IPS-11a (cell line): ENCODE measurements around the gene RAD51B.
"Not testable (repeated sequence)": the region's sequence is repeated elsewhere in the genome, so short reads cannot be mapped to it uniquely, and the experiment has no call there.

ENCODE experiments used
- H3K4me3 ChIP-seq: one replicate; pipeline ENCODE4 v1.5.1; 2013; ENCODE audit warnings: low read depth, low read length, control low read depth

RAD51B gene

DNA sequence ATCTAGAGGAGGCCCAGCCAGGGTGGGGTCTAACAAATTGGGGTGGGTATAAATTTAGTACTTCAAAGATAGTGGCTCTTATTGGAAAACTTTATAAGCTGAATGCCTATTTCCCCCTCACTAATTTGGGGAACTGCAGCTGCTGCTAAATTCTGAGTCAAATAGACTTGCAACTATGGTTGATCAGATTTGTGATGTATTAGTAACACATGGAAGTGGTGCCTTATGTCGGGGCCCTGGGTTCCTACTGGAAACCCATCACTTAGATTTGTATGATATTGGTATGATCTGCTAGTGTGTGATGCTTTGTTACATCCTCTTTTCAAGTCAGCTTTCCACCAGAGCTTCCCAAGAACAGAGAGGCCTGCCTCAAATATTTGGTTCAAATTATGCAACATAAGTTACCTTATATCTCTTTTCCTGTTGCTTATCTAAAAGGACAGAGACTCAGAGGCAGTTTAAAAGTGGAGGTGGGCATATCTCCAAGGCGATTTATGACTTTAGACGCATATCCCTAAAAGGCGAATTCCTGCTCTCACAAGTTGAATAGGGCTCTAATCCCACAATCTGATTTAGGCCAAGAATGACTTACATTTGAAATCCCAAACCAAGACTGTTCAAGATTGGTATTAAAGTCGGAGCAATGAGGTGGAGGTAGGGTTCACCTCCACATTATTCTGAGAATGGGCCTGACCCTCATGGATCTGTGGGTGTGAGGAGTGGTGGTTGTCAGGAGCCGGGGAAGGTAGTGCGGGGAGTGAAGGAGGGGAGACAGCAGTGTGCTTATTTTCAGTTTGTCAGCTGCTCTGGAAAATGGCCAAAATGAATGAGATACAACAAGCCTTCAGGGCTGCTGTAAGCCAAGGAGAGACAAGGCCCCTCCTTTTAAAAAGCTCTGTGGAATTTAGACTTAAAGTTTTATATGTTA, 425.8 kb downstream of the RAD51B start:
- H3K4me3 ChIP-seq = no peak overlapping the region

DNA sequence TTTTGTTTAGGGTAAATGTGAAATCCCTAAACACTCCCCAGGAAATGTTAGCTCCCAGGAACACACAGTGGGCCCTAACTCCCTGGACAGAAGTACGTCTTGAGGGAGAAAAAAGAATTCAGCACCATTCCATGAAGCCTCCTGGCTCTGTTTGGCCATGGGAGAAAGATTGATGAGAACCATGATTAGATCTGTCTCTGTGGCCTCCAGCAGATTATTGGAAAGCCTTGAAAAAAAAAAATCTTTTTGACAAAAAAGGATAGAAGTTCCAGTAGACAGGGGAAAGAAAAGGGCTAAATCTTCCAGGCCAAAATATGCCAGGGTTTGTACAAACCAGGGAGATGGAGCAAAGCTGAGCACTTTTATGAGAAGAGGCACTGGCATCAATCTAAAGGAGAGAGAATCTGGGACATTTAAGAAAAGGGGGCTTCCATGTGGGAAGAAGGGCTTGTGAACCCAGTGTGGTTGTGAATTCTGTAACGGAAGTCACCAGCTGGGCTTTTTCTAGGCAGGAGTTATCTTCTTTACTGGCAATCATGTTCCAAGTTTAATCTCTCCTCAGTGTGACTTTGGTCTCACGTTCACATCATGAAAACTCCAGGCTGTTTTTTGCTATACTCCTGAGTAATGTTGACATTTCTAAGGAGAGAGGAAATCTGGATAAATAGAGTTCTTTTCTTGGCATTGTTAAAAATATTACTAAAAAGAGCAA, 426.7 kb downstream of the RAD51B start:
- H3K4me3 ChIP-seq = no peak overlapping the region

DNA sequence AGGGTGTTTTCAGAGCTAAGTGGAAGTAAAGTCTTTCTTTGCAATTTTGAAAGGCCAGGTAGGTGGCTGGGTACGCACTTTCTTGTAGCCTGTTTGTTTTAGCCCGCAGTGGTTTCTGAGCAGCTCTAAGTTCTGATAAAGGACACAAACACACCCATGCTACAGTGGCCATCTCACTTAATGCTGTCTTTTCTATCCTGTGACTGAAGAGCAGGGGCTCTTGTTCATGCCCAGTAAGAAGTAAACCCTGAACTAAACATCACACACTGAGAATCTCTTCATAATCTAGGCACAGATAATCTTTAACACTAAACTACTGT, 427.2 kb downstream of the RAD51B start:
- H3K4me3 ChIP-seq = no peak overlapping the region

DNA sequence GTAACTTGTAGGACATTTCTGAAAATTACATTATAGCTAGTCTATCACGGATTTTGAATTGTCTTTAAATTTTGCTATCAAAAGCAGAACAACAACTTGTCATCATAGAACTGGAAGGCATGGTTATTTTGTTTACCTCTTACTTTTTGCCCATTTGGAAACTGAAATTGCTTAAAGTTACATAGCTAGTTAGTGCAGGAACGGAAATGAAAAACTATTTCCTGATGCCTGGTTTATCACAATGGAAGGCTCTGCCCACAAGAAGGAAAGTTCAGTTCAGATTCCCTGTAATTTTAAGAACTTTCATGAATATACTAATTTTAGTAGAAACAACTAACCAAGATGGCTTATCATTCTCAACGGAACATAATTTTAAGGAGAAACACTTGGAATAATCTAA, 427.7 kb downstream of the RAD51B start:
- H3K4me3 ChIP-seq = no peak overlapping the region

DNA sequence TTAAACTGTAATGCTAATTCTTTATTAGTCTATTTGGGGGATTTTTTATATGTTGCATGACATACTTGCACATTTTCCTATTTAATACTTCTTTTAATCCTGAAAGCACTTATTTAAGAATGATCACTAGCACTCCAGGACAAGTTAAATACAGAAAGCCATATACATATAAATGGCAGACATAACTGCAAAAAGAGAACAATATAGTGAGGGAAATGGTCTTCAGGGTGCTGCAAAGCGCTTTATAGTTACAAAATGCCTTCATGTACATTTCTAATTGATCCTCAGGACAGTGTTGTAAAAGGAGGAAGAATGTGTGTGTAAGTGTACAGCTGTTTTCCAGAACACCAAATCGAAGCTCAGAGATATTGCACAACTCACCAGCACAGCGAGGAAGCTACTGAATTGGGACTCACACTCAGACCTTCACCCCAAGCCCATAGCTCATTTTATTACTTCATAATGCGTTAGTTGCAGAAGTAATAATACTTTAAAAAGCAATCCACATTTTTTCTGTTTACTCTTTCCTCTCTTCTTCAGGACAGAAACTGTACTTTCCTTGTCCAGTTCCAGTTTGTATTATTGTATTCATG, 428.2 kb downstream of the RAD51B start:
- H3K4me3 ChIP-seq = no peak overlapping the region

DNA sequence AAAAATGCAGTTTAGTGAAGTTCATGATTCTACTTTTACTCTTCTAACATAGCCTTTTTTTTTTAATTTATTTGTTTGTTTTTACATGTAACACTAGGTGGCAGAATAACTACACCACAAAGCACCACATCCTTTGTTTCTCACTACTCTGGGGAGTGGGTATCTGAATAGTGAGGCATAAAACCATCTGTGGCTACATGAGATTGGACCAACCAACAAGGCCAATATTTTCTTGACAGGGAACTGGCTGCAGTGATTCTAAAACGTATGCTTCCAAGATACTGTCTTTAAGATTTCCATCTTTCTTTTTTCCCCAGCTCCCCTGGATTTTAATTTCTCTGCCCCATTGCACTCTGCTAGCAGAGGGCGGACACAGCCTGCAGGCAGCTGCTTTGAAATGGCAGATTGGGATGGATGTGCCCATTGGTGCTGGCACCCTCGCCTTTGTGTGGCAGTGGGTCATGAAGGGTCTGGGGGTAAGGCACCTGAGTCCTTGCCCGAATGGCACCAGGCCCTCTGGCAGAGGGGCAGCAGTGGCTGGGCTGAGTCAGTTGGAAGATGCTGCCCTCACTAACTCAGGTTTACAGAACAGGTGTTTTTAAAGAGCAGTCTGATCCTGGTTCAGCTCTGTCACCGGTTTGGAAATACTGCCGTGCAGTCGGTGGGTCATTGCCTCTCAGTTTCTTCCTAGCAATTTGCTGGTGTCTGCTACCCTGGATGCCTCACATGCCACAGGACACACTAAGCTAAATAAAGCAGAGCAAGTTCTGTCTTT, 429.1 kb downstream of the RAD51B start:
- no peak overlapping the region for H3K4me3 ChIP-seq

DNA sequence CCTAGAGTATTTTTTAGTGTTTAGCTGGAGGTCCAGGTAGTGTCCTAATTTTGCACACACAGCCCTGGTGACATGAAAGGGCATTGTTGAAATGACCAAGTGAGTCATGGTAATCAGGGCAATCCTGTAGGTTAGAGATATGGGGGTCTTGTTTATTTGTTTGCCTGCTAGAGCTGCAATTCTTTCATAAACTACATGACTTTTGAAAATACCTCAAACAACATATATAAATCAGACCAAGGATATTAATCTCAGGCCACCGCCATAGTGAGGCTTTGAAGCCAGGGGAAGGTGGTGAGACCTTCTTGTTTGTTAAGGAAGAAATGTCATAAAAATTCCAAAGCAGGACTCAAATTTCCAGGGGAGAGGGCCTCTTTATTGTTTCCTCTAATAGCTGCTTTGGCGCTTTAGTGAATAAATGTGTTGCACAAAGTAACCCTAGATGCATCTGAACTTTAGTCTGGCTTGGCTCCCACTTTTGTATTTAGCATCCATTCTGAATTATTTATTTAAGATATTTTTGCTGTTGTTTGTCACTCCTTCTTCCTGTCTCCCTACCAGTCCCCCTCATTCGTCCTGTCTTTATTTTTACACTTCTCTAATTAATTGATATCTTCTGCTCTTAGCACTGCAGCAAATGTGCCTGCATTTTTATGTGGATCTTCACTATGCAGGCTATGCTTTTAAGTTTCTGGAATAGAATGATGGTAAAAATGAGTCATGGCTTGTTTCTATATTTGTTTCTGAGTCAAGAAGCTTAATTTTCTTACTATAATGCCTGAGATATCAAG, 430.3 kb downstream of the RAD51B start:
- H3K4me3 ChIP-seq = no peak overlapping the region

DNA sequence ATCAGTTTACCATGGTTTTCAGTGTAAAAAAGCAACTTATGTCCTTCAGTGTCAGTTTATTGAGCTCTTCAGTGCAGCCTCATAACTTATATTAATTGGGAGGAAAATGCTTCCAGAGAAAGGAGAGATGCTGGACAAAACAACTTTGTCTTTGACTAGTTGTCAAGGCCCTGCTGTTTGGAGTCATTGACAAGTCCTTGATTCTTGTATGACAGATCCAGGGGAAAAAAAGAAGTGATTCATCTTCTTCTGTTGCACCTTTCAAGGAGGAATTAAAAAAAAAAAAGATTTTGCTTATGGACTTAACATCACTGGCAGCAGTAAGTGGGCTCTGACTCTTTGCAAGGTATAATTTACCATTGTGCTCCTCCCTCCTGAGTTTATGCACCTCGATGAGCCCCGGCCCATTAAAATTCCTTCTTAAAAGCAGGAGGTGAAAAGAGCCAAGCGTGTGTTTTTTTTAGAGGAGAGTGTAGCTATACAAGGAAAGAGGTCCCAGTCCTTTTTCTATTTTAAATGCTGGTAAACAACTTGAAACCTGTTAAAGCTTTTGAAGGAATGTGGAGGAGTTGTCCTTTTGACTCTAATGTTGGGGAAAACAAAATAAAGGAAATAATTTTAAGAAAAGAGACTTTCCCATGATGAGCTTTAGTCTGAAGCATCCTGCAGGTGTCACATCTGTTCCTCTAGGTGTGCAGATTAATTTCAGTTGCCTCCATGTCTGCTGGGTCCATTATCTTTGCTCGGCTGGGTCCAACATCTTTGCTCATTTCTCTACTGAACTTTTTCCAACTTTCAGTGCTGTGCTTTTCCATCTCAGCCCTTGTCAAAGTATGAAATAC, 431.6 kb downstream of the RAD51B start:
- H3K4me3 ChIP-seq = no peak overlapping the region

DNA sequence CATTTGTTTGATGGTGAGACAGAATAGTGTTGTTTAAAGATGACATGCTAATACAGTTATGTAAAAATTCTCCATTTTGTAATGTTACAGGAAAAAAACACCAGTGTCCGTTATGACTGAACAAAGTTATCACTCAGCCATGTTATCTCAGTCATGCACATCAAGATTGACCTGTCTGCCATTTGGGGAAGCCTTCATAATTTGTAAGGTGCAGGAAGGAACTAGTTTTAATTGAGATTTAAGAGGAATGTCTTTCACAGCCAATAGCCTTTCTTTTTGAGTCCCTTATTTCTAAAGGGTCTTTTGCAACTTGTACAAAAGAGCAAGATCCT, 432.2 kb downstream of the RAD51B start:
- no peak overlapping the region for H3K4me3 ChIP-seq

DNA sequence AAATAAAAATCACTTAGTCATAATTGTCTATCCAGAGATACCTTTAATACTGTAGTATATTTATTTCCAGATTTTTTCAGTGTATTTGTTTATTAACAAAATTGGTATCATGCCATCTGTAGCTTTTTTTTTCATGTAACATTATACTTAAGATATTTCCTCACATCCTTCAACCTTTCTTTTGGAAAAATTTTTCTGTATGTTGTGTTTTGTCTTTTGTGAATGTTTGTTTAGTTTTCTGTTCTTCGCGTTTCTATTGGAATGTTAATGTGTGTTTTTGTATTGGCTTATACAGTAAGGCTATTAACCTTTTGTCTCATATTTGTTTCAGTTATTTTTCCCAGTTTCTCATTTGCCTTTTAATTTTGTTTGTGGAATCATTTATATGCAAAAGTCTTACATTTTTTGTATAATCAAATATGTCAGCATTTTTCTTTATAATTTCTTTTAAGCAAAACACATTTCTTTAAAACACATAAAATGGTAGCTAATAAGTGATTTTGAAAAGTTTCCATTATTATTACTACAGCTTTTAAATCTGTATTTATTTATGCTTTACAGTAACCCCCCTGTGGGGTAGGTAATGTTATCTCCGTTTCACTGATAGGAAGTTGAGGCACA, 433.7 kb downstream of the RAD51B start:
- no peak overlapping the region for H3K4me3 ChIP-seq

DNA sequence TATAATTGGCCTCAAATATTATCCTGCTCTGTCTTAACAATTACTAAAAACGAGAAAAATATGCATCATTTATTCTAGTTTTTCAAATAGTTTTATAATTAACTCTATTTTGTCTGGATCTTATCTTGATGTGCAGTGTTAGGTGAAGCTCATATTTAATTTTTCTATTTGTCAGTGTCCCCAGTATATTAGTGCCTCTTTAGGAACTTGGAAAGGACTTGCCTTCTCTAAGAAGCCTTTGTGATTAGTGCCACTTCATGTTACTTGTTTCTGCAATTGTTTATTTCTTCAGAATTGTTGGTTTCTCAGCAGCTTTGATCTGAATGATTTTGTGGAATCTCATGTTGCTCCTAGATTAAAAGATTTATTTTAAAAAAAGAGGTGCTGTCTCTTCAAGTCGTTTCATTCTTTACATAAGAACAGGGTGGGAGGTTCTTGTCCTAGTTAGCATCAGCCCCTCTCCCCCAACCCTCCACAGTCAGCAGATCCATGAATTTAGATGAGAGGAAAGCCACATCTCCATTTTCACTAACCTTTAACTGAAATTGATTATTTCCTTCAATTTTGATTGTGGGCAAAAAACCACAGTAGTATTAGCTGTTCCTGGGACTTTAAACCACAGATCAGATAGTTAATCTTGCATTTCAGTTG, 434.4 kb downstream of the RAD51B start:
- H3K4me3 ChIP-seq = no peak overlapping the region

DNA sequence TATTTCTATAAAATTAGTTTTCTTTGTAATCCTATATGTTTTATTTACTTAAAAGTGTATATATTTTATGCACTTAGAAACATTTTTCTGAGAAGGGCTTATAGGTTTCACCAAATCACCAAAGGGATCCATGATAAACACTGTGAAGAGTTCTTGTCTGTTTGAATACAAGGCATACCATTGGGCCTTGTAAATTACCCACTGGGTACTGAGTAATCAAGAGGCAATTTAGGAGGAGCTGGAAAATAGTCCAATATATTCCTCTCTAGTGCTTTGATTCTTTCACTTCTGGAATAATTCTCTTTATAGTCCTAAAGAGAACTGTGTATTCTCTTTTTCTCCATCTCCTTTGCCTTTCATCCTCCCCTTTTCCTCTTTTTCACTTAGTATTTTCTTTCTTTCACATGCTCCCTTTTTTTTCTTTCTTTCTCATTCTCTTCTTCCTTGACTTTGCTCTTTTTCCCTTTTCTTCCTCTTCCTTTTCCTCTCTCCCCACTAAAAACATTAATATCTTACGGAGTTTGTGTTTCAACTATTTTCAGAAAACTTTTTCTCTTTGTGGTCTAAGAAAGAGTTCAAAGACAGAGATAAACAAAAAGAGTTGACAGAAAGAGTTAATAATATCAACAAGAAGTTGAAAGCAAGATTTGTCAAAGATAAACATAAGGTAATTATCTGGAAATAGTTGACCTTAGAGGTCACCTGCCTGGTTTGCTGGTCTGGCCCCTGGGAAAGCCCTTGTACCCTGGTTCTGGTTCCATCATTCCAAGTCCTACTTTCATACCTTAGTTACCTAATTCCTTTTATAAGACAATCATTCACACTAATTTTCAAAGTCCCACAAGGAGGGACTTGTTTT, 435.3 kb downstream of the RAD51B start:
- no peak overlapping the region for H3K4me3 ChIP-seq

DNA sequence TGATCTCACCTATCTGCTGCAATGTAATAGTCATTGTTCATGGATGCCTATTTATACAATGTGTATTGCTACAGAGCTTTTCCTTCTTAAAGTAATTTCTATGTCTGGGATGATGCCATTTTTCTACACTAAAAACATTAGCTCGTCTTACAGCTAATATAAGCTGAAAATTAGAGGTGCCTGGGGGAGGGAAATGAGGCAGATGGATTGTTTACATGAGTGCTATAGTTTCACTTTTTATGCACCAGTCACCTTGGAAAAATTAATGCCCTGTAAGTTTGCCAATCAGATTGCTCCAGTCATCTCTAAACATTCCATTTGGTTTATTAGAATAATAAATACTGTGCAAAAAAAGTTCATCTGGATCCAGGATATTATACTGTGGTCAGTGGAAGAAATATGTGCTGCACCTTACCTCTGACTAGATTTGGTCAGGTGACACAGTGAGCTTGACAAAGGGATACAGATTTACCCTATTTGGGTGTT, 436.2 kb downstream of the RAD51B start:
- H3K4me3 ChIP-seq = no peak overlapping the region

DNA sequence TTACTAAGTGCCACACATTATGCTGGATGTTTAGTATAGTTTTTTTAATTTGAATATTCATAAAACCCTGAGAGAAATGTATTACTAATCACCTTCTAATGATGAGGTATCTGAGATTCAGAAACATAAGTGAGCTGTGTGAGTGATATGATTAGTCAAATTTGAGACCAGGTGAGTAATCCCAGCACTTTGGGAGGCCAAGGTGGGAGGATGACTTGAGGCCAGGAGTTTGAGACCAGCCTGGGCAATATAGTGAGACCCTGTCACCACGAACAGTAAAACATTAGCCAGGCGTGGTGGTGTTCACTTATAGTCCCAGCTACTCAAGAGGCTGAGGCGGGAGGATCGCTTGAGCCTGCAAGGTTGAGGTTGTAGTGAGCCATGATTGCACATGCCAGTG, 438.4 kb downstream of the RAD51B start:
- H3K4me3 ChIP-seq = no peak overlapping the region

DNA sequence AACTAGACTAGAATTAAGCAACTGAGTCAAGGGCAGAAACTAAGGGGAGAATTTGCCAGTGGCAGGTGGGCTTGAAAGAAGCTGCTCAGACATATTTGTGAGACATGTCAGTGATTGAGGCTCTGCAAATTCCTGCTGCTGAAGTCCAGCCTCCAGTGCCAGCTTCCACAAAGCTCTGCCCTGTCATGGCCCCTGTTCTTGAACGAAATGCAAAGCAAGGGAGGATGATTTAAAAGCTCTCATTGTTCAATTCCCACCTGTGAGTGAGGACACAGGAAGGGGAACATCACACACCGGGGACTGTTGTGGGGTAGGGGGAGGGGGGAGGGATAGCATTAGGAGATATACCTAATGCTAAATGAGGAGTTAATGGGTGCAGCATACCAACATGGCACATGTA, 439.4 kb downstream of the RAD51B start:
- not testable (repeated sequence) for H3K4me3 ChIP-seq

DNA sequence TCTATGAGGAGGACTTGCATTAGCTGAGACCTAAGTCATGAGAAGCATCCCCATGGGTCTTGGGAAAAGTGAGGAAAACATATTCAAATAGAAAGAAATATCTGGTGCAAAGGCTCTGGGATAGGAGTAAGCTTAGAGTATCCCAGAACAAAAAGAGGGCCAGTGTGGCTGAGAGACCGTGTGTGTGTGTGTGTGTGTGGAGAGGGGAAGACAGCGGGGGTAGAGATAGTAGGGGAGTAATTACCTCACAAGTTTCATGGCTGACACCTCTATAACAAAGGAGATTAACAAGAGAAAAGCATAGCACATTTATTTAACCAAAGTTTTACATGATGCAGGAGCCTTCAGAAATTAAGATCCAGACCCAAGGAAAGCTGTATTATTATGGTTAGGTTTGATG, 440.5 kb downstream of the RAD51B start:
- no peak overlapping the region for H3K4me3 ChIP-seq

DNA sequence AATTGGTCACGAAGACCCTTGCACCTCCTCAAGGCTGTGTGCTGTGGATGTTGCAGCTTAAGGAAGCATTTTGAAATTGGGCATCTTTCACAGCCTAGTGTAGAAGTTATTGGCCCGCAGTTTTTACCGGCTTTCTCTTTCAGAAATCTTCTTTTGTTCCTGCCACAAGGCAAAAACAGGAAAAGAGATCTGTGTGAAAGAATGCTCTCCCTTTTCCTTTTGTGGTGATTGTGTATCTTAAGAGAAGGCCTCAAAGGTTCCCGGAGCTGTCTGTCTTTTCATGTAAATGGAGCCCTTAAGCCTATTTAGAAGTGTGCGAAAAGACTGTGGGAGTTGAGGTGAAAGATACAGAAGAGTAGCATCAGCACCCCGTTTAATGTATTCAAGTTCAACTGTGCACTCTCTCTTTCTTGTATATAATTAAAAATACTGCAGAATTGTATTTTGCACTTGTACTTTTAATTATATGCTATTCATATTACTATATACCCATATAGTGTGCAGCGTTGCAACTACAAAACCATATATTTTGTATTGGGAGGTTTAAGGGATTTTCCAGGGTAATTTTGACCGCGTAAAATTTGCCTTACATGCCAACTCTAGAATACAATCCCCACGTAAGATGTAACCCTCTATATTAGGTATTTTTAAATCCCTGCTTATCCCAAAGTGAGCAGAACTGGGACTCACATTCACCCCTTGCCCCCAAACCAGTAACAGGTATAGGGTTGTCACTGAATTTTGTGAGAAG, 441.7 kb downstream of the RAD51B start:
- H3K4me3 ChIP-seq = no peak overlapping the region
